Measurements from ENCODE around the gene PDAP1.

DNA sequence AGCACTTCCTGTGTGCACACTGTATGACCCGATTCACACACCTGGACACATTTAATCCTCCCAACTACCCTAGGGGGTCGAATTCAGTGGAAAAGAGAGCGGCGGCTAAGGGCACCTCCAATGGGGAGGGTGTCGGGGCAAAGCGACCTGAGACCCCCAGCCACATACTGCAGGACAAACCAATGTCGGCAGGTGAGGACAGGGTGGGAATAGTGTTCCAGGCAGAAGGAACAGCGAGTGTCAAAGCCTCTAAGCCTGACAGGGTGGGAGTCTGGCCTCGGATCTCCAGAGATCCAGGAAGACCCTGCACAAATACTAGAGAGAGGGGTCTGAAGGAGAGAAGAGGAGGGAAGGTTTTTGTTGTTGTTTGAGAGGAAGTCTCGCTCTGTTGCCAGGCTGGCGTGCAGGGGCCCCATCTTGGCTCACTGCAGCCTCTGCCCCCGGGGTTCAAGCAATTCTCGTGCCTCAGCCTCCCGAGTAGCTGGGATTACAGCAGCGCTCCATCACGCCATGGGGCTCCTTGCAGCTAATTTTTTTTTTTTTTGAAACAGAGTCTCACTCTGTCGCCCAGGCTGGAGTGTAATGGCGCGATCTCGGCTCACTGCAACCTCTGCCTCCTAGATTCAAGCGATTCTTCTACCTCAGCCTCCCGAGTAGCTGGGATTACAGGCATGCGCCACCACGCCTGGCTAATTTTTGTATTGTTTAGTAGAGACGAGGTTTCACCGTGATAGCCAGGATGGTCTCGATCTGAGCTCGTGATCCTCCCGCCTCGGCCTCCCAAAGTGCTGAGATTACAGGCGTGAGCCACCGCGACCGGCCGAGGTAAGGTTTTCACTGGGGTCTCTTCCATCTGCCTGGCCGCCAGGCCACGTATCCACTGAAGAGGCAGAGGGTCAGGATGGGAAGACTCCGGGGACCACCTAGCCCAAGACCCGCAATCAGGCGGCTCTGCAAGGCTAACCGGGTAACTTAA, 35.0 kb downstream of the PDAP1 start:
- TF ChIP-seq FOXA1 (IDR thresholded peaks at IDR 0.05) (no peak), ZNF384 (IDR thresholded peaks at IDR 0.05) (no peak), NFRKB (IDR thresholded peaks at IDR 0.05) (no peak), SP1 (IDR thresholded peaks at IDR 0.05) (no peak), SUZ12 (IDR thresholded peaks at IDR 0.05) (no peak), FOXM1 (IDR thresholded peaks at IDR 0.05; ENCODE audit: borderline replicate concordance) (no peak), ARNT (IDR thresholded peaks at IDR 0.05) (no peak), ELF4 (IDR thresholded peaks at IDR 0.05) (no peak), CTBP1 (IDR thresholded peaks at IDR 0.05; ENCODE audit: borderline replicate concordance) (no peak), PKNOX1 (IDR thresholded peaks at IDR 0.05) (no peak), HDGF (IDR thresholded peaks at IDR 0.05; ENCODE audit: borderline replicate concordance) (no peak), BHLHE40 (IDR thresholded peaks at IDR 0.05; ENCODE audit: borderline replicate concordance) (no peak)

Measured in HEK293T (cell line).